Measurements from ENCODE around the gene UPK1B.

The UPK1B gene

GRCh38 chr3:119176778-119177177, 3.4 kb downstream of the UPK1B start:
- no peak for DNase-seq

GRCh38 chr3:119177321-119177720, 3.9 kb downstream of the UPK1B start:
- no peak for DNase-seq

- peak; percentile 63 for DNase-seq
Measured at GRCh38 chr3:119181765-119182164, 8.4 kb downstream of the UPK1B start.

GRCh38 chr3:119184111-119184510, 10.7 kb downstream of the UPK1B start:
- no peak for DNase-seq

DNA sequence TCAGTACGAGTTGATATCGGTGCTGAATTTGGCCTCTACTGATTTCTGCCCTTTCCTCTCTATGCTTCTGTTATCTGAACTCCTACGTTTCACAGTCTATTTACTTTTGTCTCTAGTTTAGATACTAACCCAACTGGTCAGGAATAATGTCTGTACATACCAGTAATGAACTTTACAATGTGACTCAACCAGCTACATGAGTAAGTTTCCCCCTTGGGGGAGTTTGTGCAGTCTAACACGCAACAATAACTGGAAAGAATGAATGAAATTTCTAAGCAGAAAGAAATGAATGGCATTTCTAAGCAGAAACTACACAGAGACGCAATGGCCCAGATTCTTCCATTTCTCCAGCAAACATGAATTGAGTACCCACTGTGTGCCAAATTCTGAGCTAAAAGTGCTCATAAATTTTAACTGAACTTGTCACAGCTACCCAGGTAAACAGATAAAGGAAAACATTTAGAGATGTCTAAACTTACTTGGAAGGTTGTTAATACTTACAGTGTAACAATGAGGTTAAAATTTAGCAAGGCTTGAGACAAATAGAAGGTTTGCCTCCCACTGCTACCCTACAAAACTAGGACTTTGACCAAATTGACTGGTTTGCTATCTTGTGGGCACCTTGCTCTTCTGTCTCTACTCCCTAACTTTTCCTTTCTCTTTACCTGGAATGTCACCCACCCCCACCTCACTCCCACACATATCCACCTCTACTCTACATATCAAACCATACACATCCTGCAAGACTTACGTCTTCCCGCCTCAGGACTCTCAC, 11.6 kb downstream of the UPK1B start:
- DNase-seq = peak; percentile 94

GRCh38 chr3:119187266-119187665, 13.9 kb downstream of the UPK1B start:
- peak; percentile 41 for DNase-seq

DNA sequence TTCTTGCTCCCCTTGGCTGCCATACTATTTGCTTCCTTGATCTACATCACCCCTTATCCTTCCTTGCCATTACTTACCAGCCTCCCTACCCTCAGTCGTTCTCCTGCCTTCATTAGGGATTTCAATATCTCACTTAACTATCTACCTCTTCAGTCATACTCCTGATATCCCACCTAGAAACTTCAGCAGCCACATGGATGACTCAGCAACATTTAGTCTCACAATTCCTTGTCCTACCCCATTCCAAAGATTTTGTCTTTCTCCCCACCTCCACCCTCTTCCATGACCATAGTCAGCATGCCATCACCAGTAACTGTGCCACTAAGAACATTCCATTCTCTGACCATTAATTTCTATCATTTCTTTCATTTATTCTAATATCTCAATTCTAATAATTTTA, 18.4 kb downstream of the UPK1B start:
- DNase-seq = peak; percentile 38

DNA sequence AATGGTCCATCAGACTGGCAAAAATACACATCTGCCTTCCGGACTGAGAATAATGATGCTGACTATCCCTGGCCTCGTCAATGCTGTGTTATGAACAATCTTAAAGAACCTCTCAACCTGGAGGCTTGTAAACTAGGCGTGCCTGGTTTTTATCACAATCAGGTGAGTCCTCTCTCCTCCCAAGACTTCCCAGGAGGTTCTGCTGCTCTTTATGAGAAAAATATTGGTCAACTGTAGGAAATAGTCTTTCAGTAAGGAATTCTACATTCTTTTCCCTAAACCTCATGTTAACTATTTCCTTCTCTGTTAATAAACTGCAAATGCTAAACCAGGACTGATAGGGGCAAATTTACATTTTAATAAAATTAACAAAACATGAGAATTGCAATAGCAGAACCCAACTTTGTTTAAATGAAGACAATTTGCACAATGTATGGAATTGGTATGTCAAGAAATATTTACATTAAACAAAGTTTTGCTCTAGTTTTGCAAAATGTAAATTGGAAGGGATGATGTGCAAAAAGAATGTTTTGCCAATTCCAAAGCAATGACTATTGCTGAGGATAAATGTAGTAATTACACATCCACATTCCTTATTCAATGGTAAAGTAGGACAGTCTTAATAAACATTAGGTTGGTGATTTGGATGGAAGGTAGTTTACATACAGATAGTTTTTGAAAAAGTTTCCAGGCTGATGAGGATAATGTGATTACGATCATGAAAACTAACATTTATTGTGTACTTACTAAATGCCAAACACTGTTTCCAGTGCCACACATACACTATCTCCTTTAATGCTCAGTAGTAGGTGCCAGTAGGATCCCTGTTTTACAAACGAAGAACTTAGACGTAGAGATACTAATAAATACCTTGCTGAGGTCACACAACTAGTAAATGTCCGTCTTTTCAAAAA, 21.1 kb downstream of the UPK1B start:
- peak; percentile 72 for DNase-seq

DNA sequence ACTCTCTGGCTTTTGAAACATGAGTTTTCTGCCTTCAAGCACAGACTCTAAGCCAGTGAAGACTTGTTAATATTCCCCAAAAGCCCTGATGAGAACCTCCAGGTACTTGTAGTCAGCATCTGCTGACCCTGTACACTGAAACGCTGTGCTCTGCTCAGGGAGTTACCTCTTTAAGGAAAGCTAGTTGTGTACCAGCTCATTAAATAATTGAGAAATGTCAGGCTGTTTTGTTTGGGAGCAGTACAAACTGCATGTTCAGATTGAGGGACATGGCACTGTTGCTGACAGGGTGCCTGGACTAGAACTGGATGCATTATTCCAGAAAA, 21.7 kb downstream of the UPK1B start:
- DNase-seq = no peak

GRCh38 chr3:119195911-119196310, 22.5 kb downstream of the UPK1B start:
- DNase-seq = peak; percentile 48

- no peak for DNase-seq
Measured at GRCh38 chr3:119205209-119205608, 31.8 kb downstream of the UPK1B start.

GRCh38 chr3:119205685-119206084, 32.3 kb downstream of the UPK1B start:
- no peak for DNase-seq

DNA sequence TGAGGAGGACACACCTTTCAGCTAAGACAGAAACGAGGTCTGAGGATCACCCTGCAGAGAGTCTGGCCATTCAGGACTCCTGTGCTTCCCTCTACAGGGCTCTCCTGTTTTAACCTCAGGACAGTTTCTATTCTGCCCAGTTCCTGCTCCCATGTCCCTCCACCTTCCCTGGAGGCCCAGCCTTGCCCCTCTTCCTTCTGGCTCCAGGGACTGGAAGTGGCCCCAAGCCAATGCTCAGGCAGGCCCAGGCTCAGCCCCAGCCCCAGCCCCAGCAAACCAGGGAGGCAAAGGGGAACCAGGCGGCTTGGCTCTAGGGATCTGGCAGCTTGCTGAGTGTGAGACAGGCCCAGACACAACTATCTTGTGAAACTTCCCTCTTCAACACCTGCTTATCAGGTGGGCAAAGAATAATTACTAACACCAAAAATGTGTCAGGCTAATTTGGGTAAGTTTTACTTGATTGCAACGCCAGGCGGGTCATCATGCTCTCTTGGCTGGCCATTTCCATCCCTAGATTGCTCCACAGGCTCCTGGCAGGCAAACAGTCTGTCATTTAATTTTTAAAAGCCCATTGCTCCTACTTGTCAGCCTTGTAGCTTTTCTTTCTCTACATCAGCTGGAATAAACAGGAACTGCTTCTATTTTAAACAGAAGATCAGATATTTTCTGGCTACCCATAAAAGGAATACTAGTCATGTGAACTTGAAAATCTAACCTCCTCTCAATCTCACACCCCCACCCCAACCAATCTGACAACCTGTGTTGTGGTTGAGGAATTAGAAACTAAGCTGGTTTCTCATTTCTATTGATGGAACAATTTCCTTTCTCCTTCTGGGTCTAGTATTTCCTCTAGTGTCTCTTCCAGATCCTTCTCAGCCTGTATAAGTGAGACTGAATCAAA, 33.5 kb downstream of the UPK1B start:
- DNase-seq = no peak

- no peak for DNase-seq
Measured at GRCh38 chr3:119207512-119207875, 34.1 kb downstream of the UPK1B start.

DNA sequence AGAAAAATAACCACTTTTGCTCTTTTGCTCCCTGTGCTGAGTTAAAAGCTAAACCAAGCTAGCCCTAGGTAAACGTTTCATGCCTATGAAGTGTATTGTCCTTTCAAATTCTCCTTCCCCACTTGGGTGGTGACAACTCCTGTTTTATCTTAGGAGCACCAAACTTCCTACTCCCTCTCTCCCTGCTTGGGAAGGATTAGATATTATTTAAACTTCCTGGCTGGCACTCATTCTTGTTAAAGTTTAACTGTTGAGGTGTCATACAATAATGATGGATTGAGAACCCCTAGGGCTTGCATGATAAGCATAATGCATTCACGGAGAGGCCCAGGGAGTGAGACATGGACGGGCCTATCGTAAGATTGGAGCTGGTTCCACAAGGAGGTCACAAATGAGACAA, 37.8 kb downstream of the UPK1B start:
- no peak for DNase-seq

DNA sequence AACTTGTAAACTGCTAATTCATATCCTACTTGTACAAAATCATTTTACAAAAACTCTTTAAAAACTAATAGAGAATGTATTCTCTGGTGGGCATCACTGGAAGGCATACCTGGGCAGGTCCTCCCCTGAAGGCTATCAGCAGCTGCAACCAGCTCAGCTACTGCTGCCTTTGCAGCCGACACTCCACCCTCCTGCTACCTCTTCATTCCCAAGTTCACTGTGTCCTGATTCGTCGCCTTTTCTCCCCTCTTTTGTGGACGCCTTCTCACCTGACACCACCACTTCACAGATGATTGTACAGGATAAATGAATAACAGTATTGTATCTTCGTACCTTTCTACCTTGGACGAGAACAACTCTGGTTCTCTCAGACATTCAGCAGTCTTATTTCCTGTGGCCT, 38.4 kb downstream of the UPK1B start:
- DNase-seq = no peak

- no peak for DNase-seq
Measured at GRCh38 chr3:119219069-119219468, 45.7 kb downstream of the UPK1B start.

DNA sequence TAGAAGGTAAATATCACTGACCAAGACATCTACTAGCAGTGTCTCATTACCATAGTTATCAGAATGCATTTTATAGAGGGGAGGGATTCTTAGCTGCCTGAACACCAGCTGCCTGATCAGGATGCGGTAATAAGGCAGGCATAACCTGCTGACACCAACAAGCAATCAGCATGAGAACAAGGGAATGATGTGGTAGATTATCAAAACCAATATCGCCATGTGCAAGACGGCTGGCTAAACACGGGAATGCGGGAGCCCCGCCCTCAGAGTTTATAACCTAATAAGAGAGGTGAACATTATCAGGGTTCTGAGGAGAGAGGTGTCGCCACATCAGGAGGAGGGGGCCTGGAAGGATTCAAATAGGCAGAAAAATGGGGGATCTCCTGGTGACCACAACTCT, 46.8 kb downstream of the UPK1B start:
- no peak for DNase-seq

- DNase-seq = no peak
Measured at GRCh38 chr3:119220970-119221667, 47.7 kb downstream of the UPK1B start.

DNA sequence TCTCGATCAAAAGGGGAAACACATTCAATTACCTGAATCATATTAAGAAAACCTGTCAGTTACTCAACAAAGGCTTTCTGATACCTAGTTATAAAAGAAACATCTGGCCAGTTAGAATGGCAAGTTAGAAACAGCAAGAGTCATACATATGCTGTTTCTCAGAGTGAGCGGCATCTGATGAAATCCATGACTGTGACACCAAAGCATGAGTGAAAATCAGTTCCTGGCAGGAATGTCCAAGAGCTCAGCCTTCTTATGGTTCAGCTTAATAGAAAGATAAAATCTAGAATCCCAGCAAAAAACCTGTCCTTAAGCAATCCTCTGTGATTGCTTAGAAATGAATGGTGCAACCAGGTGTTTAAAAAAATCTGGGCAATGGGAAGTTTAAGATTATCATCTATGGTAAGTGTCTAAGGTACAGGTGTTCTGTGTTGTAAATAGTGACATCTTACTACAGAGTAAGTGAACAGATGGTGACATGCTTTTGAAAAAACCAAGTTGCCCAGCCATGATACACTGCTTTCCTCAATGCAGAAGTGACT, 48.5 kb downstream of the UPK1B start:
- DNase-seq = no peak

- DNase-seq = no peak
Measured at GRCh38 chr3:119222391-119222790, 49.0 kb downstream of the UPK1B start.

- DNase-seq = no peak
Measured at GRCh38 chr3:119223511-119223910, 50.1 kb downstream of the UPK1B start.

Data from fibroblast of skin of back (primary cell).